Measurements from ENCODE around the gene PDE3B.

DNA sequence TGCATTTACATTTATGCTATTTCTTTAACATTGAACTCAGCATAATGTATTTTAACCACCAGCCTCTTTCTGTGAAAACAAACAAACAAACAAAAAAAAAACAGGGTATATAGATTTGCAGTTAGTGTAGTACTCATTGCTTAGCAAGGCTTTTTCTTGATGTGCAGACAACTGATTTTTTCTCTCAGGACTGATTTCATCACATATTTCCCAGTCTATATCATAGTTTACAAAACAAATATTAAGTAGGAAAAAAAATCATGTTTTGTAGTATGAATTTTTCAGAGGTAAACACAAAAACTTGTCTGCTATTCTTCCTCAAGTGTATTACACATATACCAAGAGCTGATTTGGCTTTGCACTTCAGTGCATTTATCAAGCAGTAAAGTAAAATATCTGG lies 123.0 kb downstream of the PDE3B start:
- TF ChIP-seq, protein P1, sequence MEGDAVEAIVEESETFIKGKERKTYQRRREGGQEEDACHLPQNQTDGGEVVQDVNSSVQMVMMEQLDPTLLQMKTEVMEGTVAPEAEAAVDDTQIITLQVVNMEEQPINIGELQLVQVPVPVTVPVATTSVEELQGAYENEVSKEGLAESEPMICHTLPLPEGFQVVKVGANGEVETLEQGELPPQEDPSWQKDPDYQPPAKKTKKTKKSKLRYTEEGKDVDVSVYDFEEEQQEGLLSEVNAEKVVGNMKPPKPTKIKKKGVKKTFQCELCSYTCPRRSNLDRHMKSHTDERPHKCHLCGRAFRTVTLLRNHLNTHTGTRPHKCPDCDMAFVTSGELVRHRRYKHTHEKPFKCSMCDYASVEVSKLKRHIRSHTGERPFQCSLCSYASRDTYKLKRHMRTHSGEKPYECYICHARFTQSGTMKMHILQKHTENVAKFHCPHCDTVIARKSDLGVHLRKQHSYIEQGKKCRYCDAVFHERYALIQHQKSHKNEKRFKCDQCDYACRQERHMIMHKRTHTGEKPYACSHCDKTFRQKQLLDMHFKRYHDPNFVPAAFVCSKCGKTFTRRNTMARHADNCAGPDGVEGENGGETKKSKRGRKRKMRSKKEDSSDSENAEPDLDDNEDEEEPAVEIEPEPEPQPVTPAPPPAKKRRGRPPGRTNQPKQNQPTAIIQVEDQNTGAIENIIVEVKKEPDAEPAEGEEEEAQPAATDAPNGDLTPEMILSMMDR (IDR thresholded peaks at IDR 0.05): no peak
- TF ChIP-seq POLR2A (IDR thresholded peaks at IDR 0.05): no peak

All from adrenal gland (tissue), 5 donors.